ENCODE measurements around the gene CDC42BPB. TPM values are rescaled to one million over a fixed set of nuclear protein-coding genes. Genes with fewer than 3 reads are reported as not detected.

Gene CDC42BPB
- total RNA-seq, 1 experiment from 2014 or later = 84.4 TPM

DNA sequence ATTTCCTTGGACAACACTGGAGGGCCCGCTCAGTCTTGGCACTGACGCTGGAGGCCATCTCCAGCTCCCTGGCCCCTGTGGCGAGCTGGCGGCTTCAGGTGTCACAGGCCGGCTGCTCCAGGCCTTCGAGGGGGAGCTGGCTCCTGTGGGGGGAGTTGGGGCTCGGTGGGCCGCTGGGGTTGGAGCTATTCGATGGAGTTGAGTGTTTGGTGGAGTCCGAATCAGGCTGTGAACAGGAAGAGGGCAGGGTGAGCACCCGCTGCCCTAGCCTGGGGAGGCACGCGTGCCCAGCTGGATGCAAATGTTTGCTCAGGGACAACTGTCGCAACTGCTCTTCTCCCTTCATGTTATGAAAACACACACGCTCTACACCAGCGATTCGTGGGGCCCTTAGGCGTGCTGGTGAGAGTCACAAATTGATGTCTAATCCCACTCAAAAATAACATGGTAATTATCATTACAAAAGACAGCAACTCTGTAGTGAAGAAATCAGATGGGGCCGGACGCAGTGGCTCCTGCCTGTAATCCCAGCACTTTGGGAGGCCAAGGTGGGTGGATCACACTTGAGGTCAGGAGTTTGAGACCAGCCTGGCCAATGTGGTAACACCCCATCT lies 123.6 kb downstream of the CDC42BPB start:
- TF ChIP-seq POLR2AphosphoS5 (IDR thresholded peaks at IDR 0.05; ENCODE audit: low read depth, low read length) = no peak
- no peak for TF ChIP-seq TCF7L2 (IDR thresholded peaks at IDR 0.05; ENCODE audit: low read depth, low read length)
- TF ChIP-seq REST (IDR thresholded peaks at IDR 0.05; ENCODE audit: insufficient read depth in 1 of 2, low read depth in 2 of 2, low read length in 1 of 2) = no peak
- TF ChIP-seq SIN3A (IDR thresholded peaks at IDR 0.05; ENCODE audit: borderline replicate concordance, insufficient read depth, low read depth, low read length) = no peak
- TF ChIP-seq, protein P1, sequence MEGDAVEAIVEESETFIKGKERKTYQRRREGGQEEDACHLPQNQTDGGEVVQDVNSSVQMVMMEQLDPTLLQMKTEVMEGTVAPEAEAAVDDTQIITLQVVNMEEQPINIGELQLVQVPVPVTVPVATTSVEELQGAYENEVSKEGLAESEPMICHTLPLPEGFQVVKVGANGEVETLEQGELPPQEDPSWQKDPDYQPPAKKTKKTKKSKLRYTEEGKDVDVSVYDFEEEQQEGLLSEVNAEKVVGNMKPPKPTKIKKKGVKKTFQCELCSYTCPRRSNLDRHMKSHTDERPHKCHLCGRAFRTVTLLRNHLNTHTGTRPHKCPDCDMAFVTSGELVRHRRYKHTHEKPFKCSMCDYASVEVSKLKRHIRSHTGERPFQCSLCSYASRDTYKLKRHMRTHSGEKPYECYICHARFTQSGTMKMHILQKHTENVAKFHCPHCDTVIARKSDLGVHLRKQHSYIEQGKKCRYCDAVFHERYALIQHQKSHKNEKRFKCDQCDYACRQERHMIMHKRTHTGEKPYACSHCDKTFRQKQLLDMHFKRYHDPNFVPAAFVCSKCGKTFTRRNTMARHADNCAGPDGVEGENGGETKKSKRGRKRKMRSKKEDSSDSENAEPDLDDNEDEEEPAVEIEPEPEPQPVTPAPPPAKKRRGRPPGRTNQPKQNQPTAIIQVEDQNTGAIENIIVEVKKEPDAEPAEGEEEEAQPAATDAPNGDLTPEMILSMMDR (IDR thresholded peaks at IDR 0.05) = no peak
- Histone ChIP-seq H3K4me3 (ENCODE audit: low read depth in 2 of 2, low read length in 2 of 2) (no peak overlapping the region), H3K27ac (ENCODE audit: low read length) (no peak overlapping the region), H3K4me1 (ENCODE audit: control insufficient read depth, insufficient read depth, low read length) (no peaks in the 10 kb centered on the region; the same call in 1 of the 2 replicates), H3K9me3 (ENCODE audit: control insufficient read depth, insufficient read depth, low read depth, low read length) (no peaks in the 10 kb centered on the region), H3K27me3 (ENCODE audit: control insufficient read depth, insufficient read depth, low read length) (no peaks in the 10 kb centered on the region), H3K36me3 (ENCODE audit: control insufficient read depth, insufficient read depth, low read length) (no peaks in the 10 kb centered on the region)
- ATAC-seq (no peak), DNase-seq (ENCODE audit: low read depth, low spot score) (no peak)
- in situ Hi-C loops (cut with HindIII; ENCODE audit: low pct_unique_long_range_greater_than_20kb, low sequenced_read_pairs) = no loop called here
- POLR2A ChIA-PET = no interaction called here
- intact Hi-C loops (cut with micrococcal nuclease; ENCODE audit: unreplicated experiment) = no loop called here
- BruUV-seq (replicated peaks) = no TSS peak
- CTCF ChIA-PET = no interaction called here

DNA sequence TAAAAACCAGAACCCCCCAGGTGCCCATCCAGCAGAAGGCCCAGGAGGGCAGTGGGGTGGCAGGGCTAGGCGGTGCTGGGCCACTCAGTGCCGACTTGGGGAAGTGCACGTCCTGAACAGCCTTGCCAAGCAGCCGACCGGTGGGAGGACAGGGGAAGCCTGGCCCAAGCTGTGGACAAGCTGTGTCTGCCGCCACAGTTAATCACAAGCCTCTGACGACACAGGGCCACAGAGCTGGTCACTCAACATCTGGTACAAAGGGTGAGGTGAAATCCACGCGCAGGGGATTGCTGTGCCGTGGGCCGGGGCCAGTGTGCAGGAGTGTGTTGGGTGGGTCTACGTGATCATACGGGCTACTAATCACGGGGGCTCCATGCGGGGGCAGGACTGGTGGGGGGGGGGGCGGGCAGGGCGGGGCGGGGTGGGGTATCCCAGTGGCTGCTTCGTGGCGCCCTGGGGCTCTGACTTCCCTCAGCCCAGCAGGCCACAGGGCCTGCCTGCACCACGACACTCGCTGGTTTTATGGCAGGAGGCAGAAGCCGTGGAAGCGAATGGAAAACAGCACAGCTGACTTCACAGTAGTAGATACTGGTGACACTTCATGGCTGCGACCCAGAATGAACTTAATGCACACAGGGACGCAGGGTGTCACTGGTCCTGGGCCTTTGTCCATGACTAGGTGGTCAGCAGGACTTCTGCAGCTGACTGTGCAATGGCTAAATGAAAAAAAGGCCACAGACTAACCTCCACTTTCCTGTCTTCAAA lies 124.7 kb downstream of the CDC42BPB start:
- TF ChIP-seq TCF7L2 (IDR thresholded peaks at IDR 0.05; ENCODE audit: low read depth, low read length) = no peak
- TF ChIP-seq REST (IDR thresholded peaks at IDR 0.05; ENCODE audit: insufficient read depth in 1 of 2, low read depth in 2 of 2, low read length in 1 of 2) = no peak
- no peak for TF ChIP-seq POLR2AphosphoS5 (IDR thresholded peaks at IDR 0.05; ENCODE audit: low read depth, low read length)
- no peak for TF ChIP-seq SIN3A (IDR thresholded peaks at IDR 0.05; ENCODE audit: borderline replicate concordance, insufficient read depth, low read depth, low read length)
- TF ChIP-seq, protein P1 (IDR thresholded peaks at IDR 0.05) = no peak
- Histone ChIP-seq H3K27me3 (ENCODE audit: control insufficient read depth, insufficient read depth, low read length) (no peaks in the 10 kb centered on the region), H3K4me3 (ENCODE audit: low read depth in 2 of 2, low read length in 2 of 2) (no peak overlapping the region), H3K36me3 (ENCODE audit: control insufficient read depth, insufficient read depth, low read length) (no peaks in the 10 kb centered on the region), H3K27ac (ENCODE audit: low read length) (no peak overlapping the region), H3K4me1 (ENCODE audit: control insufficient read depth, insufficient read depth, low read length) (no peaks in the 10 kb centered on the region; the same call in 1 of the 2 replicates), H3K9me3 (ENCODE audit: control insufficient read depth, insufficient read depth, low read depth, low read length) (no peaks in the 10 kb centered on the region)
- BruUV-seq (replicated peaks) = no TSS peak
- CTCF ChIA-PET = no interaction called here
- ATAC-seq = no peak
- POLR2A ChIA-PET = no interaction called here
- intact Hi-C loops (cut with micrococcal nuclease; ENCODE audit: unreplicated experiment) (no loop called here), in situ Hi-C loops (cut with HindIII; ENCODE audit: low pct_unique_long_range_greater_than_20kb, low sequenced_read_pairs) (no loop called here)
- no peak for DNase-seq (ENCODE audit: low read depth, low spot score)

Measured in Panc1 (cell line).